SK-N-SH (cell line): ENCODE data around the gene ZNF132. TPM values are rescaled to one million over a fixed set of nuclear protein-coding genes. Genes with fewer than 3 reads are reported as not detected.

Source experiments
- CTCF ChIA-PET: fragments of 300-600, 350-600 bp; formaldehyde crosslinking; extraction: SDS; loops from one replicate; lab custom pipeline; 2021; lab: Yijun Ruan, JAX
- POLR2A ChIA-PET: fragments of 350-600 bp; sonication (Branson Sonifier 250); formaldehyde crosslinking; extraction: SDS; loops from one replicate; lab custom pipeline; 2020; ENCODE audit warnings: antibody characterized with exemption, inconsistent platforms; lab: Yijun Ruan, JAX
- DNase-seq: peaks from one replicate; pipeline ENCODE4 v3.0.0; 2012
- H2AFZ ChIP-seq: fragments of 200-600 bp; sonication (generic); 2 replicates; pipeline ENCODE4 v1.8.1; 2016; ENCODE audit warnings: antibody characterized with exemption, mild to moderate bottlenecking, low read depth
- H3F3A ChIP-seq: fragments of 200-600 bp; sonication (generic); replicated peaks from 2 replicates; pipeline ENCODE3; 2016; ENCODE audit warnings: antibody characterized with exemption, mild to moderate bottlenecking; ENCODE audit not compliant: insufficient read depth
- H3K27ac ChIP-seq, 2 experiments: fragments of 200-500 bp in 1 of 2; fragments of 200-600 bp in 1 of 2; sonication (Bioruptor generic) in 1 of 2; sonication (generic), shearing (Covaris generic) in 1 of 2; 2 replicates each; pipeline versions ENCODE4 v1.5.1 to v1.6.1; 2014 to 2016; ENCODE audit warnings: low read depth in 2 of 2, inconsistent platforms in 1 of 2, low read length in 1 of 2, mild to moderate bottlenecking in 1 of 2, mixed read lengths in 1 of 2
- H3K27me3 ChIP-seq: fragments of 200-600 bp; sonication (generic), shearing (Covaris generic); 2 replicates; pipeline ENCODE4 v1.6.1; 2016; ENCODE audit warnings: mixed run types; ENCODE audit not compliant: insufficient read depth
- H3K36me3 ChIP-seq, 2 experiments: fragments of 200-500 bp in 1 of 2; fragments of 200-600 bp in 1 of 2; sonication (Bioruptor generic) in 1 of 2; sonication (generic) in 1 of 2; replicated peaks in 1 of 2; 2 replicates each; pipeline versions ENCODE3 to v1.5.1; 2014 to 2016; ENCODE audit warnings: low read length in 1 of 2, mild to moderate bottlenecking in 1 of 2; ENCODE audit not compliant: insufficient read depth in 2 of 2, control insufficient read depth in 1 of 2
- H3K4me1 ChIP-seq, 2 experiments: fragments of 200-500 bp in 1 of 2; fragments of 200-600 bp in 1 of 2; sonication (Bioruptor generic) in 1 of 2; sonication (generic), shearing (Covaris generic) in 1 of 2; 2 replicates each; pipeline versions ENCODE4 v1.5.1 to v1.6.1; 2014 to 2016; ENCODE audit warnings: low read depth in 1 of 2, low read length in 1 of 2, mixed run types in 1 of 2; ENCODE audit not compliant: insufficient read depth in 2 of 2, control insufficient read depth in 1 of 2
- H3K4me2 ChIP-seq: fragments of 200-600 bp; sonication (generic), shearing (Covaris generic); 2 replicates; pipeline ENCODE4 v1.6.1; 2017; ENCODE audit warnings: mixed run types
- H3K4me3 ChIP-seq, 2 experiments: fragments of 200-500 bp in 1 of 2; fragments of 200-600 bp in 1 of 2; sonication (Bioruptor generic) in 1 of 2; sonication (generic), shearing (Covaris generic) in 1 of 2; 2 replicates each; pipeline versions ENCODE4 v1.5.1 to v1.8.1; 2014 to 2016; ENCODE audit warnings: low read depth in 2 of 2, inconsistent platforms in 1 of 2, low read length in 1 of 2, mild to moderate bottlenecking in 1 of 2, mixed read lengths in 1 of 2, moderate library complexity in 1 of 2
- H3K79me2 ChIP-seq: fragments of 200-600 bp; sonication (generic); 2 replicates; pipeline ENCODE4 v1.8.1; 2017; ENCODE audit warnings: mild to moderate bottlenecking; ENCODE audit not compliant: insufficient read depth
- H3K9ac ChIP-seq: fragments of 200-600 bp; sonication (generic); 2 replicates; pipeline ENCODE4 v1.6.1; 2017; ENCODE audit warnings: mixed run types
- H3K9me2 ChIP-seq: fragments of 200-600 bp; sonication (generic); 2 replicates; pipeline ENCODE4 v1.6.1; 2017; ENCODE audit warnings: mixed run types
- H3K9me3 ChIP-seq: fragments of 200-600 bp; sonication (generic); 2 replicates; pipeline ENCODE4 v1.6.1; 2017; ENCODE audit warnings: mixed run types, mild to moderate bottlenecking, moderate library complexity
- H4K20me1 ChIP-seq: fragments of 200-600 bp; sonication (generic); 2 replicates; pipeline ENCODE4 v1.6.1; 2017; ENCODE audit warnings: mild to moderate bottlenecking, mixed run types; ENCODE audit not compliant: insufficient read depth
- EP300 ChIP-seq, 2 experiments: IDR thresholded peaks; 2 replicates each; pipeline versions ENCODE4 v1.4.0 to v1.6.1; 2012; ENCODE audit warnings: borderline replicate concordance in 1 of 2, low read depth in 1 of 2, low read length in 1 of 2
- EZH2phosphoT487 ChIP-seq: fragments of 200-600 bp; sonication (generic); IDR thresholded peaks from 2 replicates; pipeline ENCODE4 v1.6.1; 2017; ENCODE audit warnings: low read depth, mixed run types, mild to moderate bottlenecking, antibody characterized with exemption, moderate library complexity, borderline replicate concordance
- FOXM1 ChIP-seq: IDR thresholded peaks from 2 replicates; pipeline ENCODE4 v1.4.0; 2012; ENCODE audit warnings: low read depth, mild to moderate bottlenecking
- JUND ChIP-seq: IDR thresholded peaks from 2 replicates; pipeline ENCODE4 v1.4.0; 2012
- POLR2AphosphoS5 ChIP-seq: IDR thresholded peaks from 2 replicates; pipeline ENCODE4 v1.6.1; 2012; ENCODE audit warnings: low read depth, low read length
- RXRA ChIP-seq: IDR thresholded peaks from 2 replicates; pipeline ENCODE4 v1.4.0; 2012; ENCODE audit warnings: low read depth, mild to moderate bottlenecking, borderline replicate concordance
- SIN3A ChIP-seq: IDR thresholded peaks from 2 replicates; pipeline ENCODE4 v1.6.1; 2012; ENCODE audit warnings: low read depth, mild to moderate bottlenecking, low read length, moderate library complexity, borderline replicate concordance
- SMC3 ChIP-seq: IDR thresholded peaks from 2 replicates; pipeline ENCODE4 v1.6.1; 2012; ENCODE audit warnings: low read depth, low read length, improper control_type of control experiment
- TEAD4 ChIP-seq: IDR thresholded peaks from 2 replicates; pipeline ENCODE4 v1.4.0; 2012; ENCODE audit warnings: mild to moderate bottlenecking, borderline replicate concordance; ENCODE audit not compliant: insufficient read depth
- ZBTB33 ChIP-seq: IDR thresholded peaks from 2 replicates; pipeline ENCODE4 v1.4.0; 2012; ENCODE audit warnings: low read depth, borderline replicate concordance
- WGBS: methylation state at CpG from one replicate; pipeline ENCODE4 v1.1.6; 2017; ENCODE audit warnings: low lambda C conversion rate; 5-methylcytosine and 5-hydroxymethylcytosine counted together
- polyA plus RNA-seq, 3 experiments: library from polyadenylated mRNA; depleted of rRNA; stranded (reverse); fragments of >200 nt; gene quantifications; 2 replicates each; pipeline ENCODE4 v1.2.3, GENCODE V29; 2012

Gene ZNF132
- polyA plus RNA-seq, 1 of the 3 experiments (the other 2 are of a cell fraction): 1.3 TPM

- H3K36me3 ChIP-seq: peaks cover 0 to 29% of the 10 kb centered on the region in 2 experiments
- ChIA-PET CTCF (interaction anchor here (4.5 kb wide), 1 partner anchor 44 kb away, joined by 22 read pairs; the partner anchor contains the start of gene ZBTB45), POLR2A (interaction anchor here (0.6 to 1.8 kb wide), 6 partner anchors 9 to 128 kb away, joined by 3 to 4 read pairs (median 4); partner anchors contain the start of gene ZNF584)
- TF ChIP-seq POLR2AphosphoS5 (peak; percentile 9; the same call in 1 of the 2 replicates), EZH2phosphoT487 (no peak), SIN3A (peak; percentile 22; the same call in 1 of the 2 replicates), FOXM1 (no peak), SMC3 (no peak)
- H3K4me2 ChIP-seq: peak overlapping the region; percentile 92
- peak overlapping the region; percentile 56; the same call in 1 of the 2 replicates for H2AFZ ChIP-seq
- no peaks in the 10 kb centered on the region for H3K9me3 ChIP-seq
- H3F3A ChIP-seq: peaks cover 10% of the 10 kb centered on the region
- no peaks in the 10 kb centered on the region for H3K79me2 ChIP-seq
- peak overlapping the region; percentile 67 to 85 for H3K4me3 ChIP-seq
- peaks cover 0 to 30% of the 10 kb centered on the region in 2 experiments; a peak in 1 of 4 replicates for H3K4me1 ChIP-seq
- H3K9me2 ChIP-seq: no peaks in the 10 kb centered on the region
- H3K27me3 ChIP-seq: no peaks in the 10 kb centered on the region
- no peaks in the 10 kb centered on the region for H4K20me1 ChIP-seq
- 52% methylated on average over 12 of the region's 27 CpGs for WGBS
- no peak for DNase-seq
- H3K9ac ChIP-seq: peak overlapping the region; percentile 70
- H3K27ac ChIP-seq: peak overlapping the region; percentile 90 to 97
Measured at GRCh38 chr19:58474997-58475713, 35.2 kb upstream of the ZNF132 start.

- Histone ChIP-seq H3K36me3 (peaks cover 0 to 35% of the 10 kb centered on the region in 2 experiments), H3K4me3 (no peak overlapping the region), H2AFZ (no peak overlapping the region), H3F3A (peaks cover 10% of the 10 kb centered on the region), H3K4me1 (peaks cover 0 to 30% of the 10 kb centered on the region in 2 experiments; a peak in 1 of 4 replicates), H3K79me2 (peaks cover 2% of the 10 kb centered on the region; the same call in 1 of the 2 replicates), H3K27ac (peak overlapping the region; percentile 22 to 90; a peak in 3 of 4 replicates), H3K9me3 (no peaks in the 10 kb centered on the region), H3K9ac (no peak overlapping the region), H3K4me2 (peak overlapping the region; percentile 92), H4K20me1 (0 out of 2 replicates have a peak, but pooled peaks cover under 1% of the 10 kb centered on the region), H3K9me2 (no peaks in the 10 kb centered on the region), H3K27me3 (no peaks in the 10 kb centered on the region)
- ChIA-PET POLR2A (interaction anchor here (1.2 to 1.8 kb wide), 2 partner anchors 8 to 66 kb away, joined by 3 to 4 read pairs; partner anchors contain the start of gene ZNF584), CTCF (interaction anchor here (4.5 kb wide), 1 partner anchor 45 kb away, joined by 22 read pairs; the partner anchor contains the start of gene ZBTB45)
- 0 out of 2 replicates have a peak, but pooled peaks have one; percentile 2 for TF ChIP-seq SIN3A
- no peak for TF ChIP-seq POLR2AphosphoS5
- 0 out of 2 replicates have a peak, but pooled peaks have one; percentile 9 for TF ChIP-seq JUND
- WGBS: 82% methylated on average over 12 of the region's 12 CpGs
- DNase-seq: peak; percentile 11
Measured at GRCh38 chr19:58474291-58474996, 34.5 kb upstream of the ZNF132 start.

GRCh38 chr19:58473775-58474174 is 33.8 kb upstream of the ZNF132 start:
- POLR2A ChIA-PET: no interaction called here
- H2AFZ ChIP-seq: no peak overlapping the region
- 0 out of 2 replicates have a peak, but pooled peaks cover 6% of the 10 kb centered on the region for H4K20me1 ChIP-seq
- CTCF ChIA-PET: no interaction called here
- H3K27ac ChIP-seq: no peak overlapping the region; a peak in 1 of 4 replicates
- peaks cover 0 to 35% of the 10 kb centered on the region in 2 experiments for H3K36me3 ChIP-seq
- H3F3A ChIP-seq: peaks cover 10% of the 10 kb centered on the region
- H3K4me1 ChIP-seq: peaks cover 0 to 33% of the 10 kb centered on the region in 2 experiments; a peak in 1 of 4 replicates
- no peaks in the 10 kb centered on the region for H3K9me3 ChIP-seq
- no peak overlapping the region for H3K9ac ChIP-seq
- H3K79me2 ChIP-seq: peaks cover 9% of the 10 kb centered on the region; the same call in 1 of the 2 replicates
- H3K9me2 ChIP-seq: no peaks in the 10 kb centered on the region
- H3K4me3 ChIP-seq: no peak overlapping the region
- DNase-seq: no peak
- no peak overlapping the region for H3K4me2 ChIP-seq
- no peak for TF ChIP-seq TEAD4
- TF ChIP-seq EP300 (IDR thresholded peaks at IDR 0.05; ENCODE audit: borderline replicate concordance in 1 of 2, low read depth in 1 of 2, low read length in 1 of 2): no peak
- TF ChIP-seq SIN3A: peak; percentile 8; the same call in 1 of the 2 replicates
- TF ChIP-seq ZBTB33: no peak
- TF ChIP-seq RXRA: no peak
- TF ChIP-seq, all 33 proteins: peak for 1
- no peaks in the 10 kb centered on the region for H3K27me3 ChIP-seq
